ENCODE data around the gene PSD2. TPM values are rescaled to one million over a fixed set of nuclear protein-coding genes. Genes with fewer than 3 reads are reported as not detected.

PSD2 gene
- total RNA-seq, 6 experiments from 2014 or later, result 0.04 to 0.07 (median 0.07) TPM; not detected in 3

DNA sequence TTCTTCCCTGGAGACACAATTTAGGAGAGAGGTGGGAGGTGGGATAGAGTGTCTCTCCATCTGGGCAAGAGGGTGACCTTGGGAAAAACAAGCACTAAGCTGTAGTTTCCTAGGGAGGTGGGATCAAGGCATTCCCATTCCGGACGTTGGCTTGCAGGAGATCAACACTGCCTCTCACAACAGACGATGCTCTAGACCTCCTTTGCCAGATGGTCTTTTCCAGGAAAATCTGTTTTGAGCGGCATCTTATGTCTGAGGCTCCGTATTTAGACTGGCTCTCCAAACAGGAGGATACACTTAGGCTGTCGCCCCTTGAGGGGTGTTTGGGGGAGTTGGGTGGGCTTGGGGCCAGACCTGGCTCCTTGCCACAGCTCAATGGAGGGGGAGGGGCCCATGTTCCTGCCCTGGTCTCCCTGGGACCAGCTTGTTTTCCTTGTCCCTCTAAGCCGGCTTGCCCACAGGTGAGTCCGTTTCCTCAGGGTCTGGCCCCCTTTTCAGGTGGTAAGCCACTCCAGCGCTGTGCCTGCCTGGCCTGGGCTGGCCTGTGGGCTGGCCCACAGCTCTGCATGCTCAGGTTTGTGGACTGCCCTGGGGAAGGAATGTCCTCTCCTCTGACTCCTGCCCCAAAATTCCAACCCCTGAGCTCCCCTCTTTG, 2.4 kb downstream of the PSD2 start:
- H3K27ac ChIP-seq, result no peak overlapping the region
- H3K9me3 ChIP-seq, result no peaks in the 10 kb centered on the region
- H3K4me3 ChIP-seq, result no peak overlapping the region
- peaks cover 0 to 11% of the 10 kb centered on the region in 2 donors for H3K27me3 ChIP-seq
- intact Hi-C loops (cut with DNase I), result no loop called here
- H3K36me3 ChIP-seq, result no peaks in the 10 kb centered on the region
- TF ChIP-seq POLR2A (IDR thresholded peaks at IDR 0.05), result no peak
- TF ChIP-seq, protein P1, sequence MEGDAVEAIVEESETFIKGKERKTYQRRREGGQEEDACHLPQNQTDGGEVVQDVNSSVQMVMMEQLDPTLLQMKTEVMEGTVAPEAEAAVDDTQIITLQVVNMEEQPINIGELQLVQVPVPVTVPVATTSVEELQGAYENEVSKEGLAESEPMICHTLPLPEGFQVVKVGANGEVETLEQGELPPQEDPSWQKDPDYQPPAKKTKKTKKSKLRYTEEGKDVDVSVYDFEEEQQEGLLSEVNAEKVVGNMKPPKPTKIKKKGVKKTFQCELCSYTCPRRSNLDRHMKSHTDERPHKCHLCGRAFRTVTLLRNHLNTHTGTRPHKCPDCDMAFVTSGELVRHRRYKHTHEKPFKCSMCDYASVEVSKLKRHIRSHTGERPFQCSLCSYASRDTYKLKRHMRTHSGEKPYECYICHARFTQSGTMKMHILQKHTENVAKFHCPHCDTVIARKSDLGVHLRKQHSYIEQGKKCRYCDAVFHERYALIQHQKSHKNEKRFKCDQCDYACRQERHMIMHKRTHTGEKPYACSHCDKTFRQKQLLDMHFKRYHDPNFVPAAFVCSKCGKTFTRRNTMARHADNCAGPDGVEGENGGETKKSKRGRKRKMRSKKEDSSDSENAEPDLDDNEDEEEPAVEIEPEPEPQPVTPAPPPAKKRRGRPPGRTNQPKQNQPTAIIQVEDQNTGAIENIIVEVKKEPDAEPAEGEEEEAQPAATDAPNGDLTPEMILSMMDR (IDR thresholded peaks at IDR 0.05), result no peak
- DNase-seq, result no peak
- ATAC-seq, result no peak
- no peaks in the 10 kb centered on the region for H3K4me1 ChIP-seq
- 29% methylated on average over 3 of the region's 9 CpGs for WGBS (ENCODE audit: insufficient coverage, low coverage, low lambda C conversion rate, missing lambda C conversion rate)

DNA sequence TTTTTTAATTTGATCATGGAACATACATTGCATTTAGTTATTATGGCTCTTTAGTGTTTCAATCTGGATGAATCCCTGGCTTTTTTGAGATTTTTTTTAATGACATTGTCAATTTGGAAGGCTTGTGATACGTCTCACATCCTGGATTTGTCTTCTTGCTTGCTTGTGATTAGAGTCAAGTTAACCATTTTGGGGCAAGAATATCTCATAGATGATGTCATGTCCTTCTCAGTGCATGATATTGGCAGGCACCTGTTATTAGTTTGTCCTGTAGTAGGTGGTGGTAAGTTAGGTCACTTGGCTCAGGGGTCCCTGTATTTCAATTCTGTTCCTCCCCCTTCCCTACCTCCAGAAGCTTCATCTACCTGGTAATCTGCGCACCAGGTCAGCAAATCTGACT, 3.3 kb downstream of the PSD2 start:
- no peak overlapping the region for H3K4me3 ChIP-seq
- H3K36me3 ChIP-seq, result no peaks in the 10 kb centered on the region
- H3K4me1 ChIP-seq, result no peaks in the 10 kb centered on the region
- H3K27me3 ChIP-seq, result peaks cover 0 to 11% of the 10 kb centered on the region in 2 donors
- intact Hi-C loops (cut with DNase I), result no loop called here
- no peaks in the 10 kb centered on the region for H3K9me3 ChIP-seq
- DNase-seq (no peak), ATAC-seq (no peak)
- WGBS (ENCODE audit: insufficient coverage, low coverage, low lambda C conversion rate, missing lambda C conversion rate), result 58% methylated on average over 2 of the region's 2 CpGs
- TF ChIP-seq, protein P1 (IDR thresholded peaks at IDR 0.05), result no peak
- no peak overlapping the region for H3K27ac ChIP-seq

DNA sequence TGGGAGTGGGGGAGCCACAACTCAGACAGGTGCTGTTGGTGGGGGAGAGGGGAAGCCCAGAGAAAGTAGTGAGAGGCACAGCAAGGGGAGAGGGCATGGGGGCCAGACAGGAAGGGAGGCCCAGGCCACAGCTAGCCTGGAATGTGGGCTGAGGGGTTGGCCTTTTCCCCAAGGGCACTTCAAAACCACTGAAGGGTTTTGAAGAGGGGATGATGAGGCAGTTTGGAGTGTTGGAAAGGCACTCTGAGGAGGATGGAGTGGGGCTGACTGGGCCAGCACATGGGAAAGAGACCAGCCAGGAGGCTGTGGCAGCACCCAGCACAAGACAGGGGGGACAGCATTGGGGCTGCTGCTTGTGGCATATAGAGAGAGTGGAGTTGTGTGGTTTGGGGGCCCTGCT, 3.8 kb downstream of the PSD2 start:
- H3K27me3 ChIP-seq, result peaks cover 0 to 11% of the 10 kb centered on the region in 2 donors
- H3K4me3 ChIP-seq, result no peak overlapping the region
- intact Hi-C loops (cut with DNase I), result no loop called here
- no peak for TF ChIP-seq POLR2A (IDR thresholded peaks at IDR 0.05)
- TF ChIP-seq, protein P1 (IDR thresholded peaks at IDR 0.05), result no peak
- H3K27ac ChIP-seq, result no peak overlapping the region
- no peaks in the 10 kb centered on the region for H3K36me3 ChIP-seq
- DNase-seq (no peak), ATAC-seq (no peak)
- H3K4me1 ChIP-seq, result no peaks in the 10 kb centered on the region
- no peaks in the 10 kb centered on the region for H3K9me3 ChIP-seq

DNA sequence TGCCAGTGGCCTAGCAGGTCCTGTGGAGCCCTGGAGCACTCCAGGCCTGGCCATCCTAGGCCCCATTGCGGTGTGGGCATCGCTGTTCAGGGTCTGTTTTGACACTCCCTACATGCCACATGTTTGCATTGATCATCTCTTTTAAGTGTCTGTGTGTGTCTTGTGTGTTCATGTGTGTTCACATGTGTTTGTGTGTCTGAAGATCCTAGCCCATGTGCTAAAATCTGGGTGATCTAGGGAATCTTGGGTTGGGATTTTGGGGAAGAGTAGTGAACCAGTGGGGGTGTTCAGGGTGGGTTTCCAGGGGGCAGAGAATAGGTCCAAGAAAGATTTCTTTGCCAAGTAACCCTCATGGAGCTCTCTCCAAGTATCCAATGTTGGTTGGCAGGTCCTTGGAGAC, 8.4 kb downstream of the PSD2 start:
- no peak overlapping the region for H3K4me3 ChIP-seq
- H3K27me3 ChIP-seq, result no peaks in the 10 kb centered on the region
- H3K9me3 ChIP-seq, result no peaks in the 10 kb centered on the region
- no peak for ATAC-seq
- no peak for TF ChIP-seq POLR2A (IDR thresholded peaks at IDR 0.05)
- TF ChIP-seq, protein P1 (IDR thresholded peaks at IDR 0.05), result no peak
- no peak for DNase-seq
- H3K36me3 ChIP-seq, result no peaks in the 10 kb centered on the region
- H3K27ac ChIP-seq, result no peak overlapping the region
- H3K4me1 ChIP-seq, result no peaks in the 10 kb centered on the region
- no CpG with 5 or more reads among the region's 2 CpGs for WGBS (ENCODE audit: insufficient coverage, low coverage, low lambda C conversion rate, missing lambda C conversion rate)
- intact Hi-C loops (cut with DNase I), result no loop called here

Measured in right lobe of liver (tissue), 6 donors.